GM23338 (cell line): Measurements from ENCODE around the gene TOP2A. TPM values are rescaled to one million over a fixed set of nuclear protein-coding genes. Genes with fewer than 3 reads are reported as not detected.

Experiments used
- ATAC-seq: fragments of 200-7000 bp; cut with Tn5 transposase; 3 replicates; pipeline ENCODE4 v1.9.1; 2020
- DNase-seq: peaks from one replicate; pipeline ENCODE4 v3.0.0-alpha.2; 2015; ENCODE audit warnings: low spot score
- H2AFZ ChIP-seq: fragments of 200-600 bp; sonication (generic); 2 replicates; pipeline ENCODE4 v1.8.0; 2016; ENCODE audit warnings: antibody characterized with exemption, mild to moderate bottlenecking, moderate library complexity
- H3F3A ChIP-seq: fragments of 200-600 bp; sonication (generic); replicated peaks from 2 replicates; pipeline ENCODE4 v1.8.0; 2017; ENCODE audit warnings: antibody characterized with exemption, mixed run types, low read depth
- H3K27ac ChIP-seq: fragments of 200-600 bp; sonication (generic); 2 replicates; pipeline ENCODE4 v1.6.1; 2016; ENCODE audit warnings: low read depth
- H3K27me3 ChIP-seq: fragments of 200-600 bp; sonication (generic); 2 replicates; pipeline ENCODE4 v1.8.0; 2016; ENCODE audit warnings: mild to moderate bottlenecking, mixed run types, moderate library complexity; ENCODE audit not compliant: insufficient read depth
- H3K36me3 ChIP-seq: fragments of 200-600 bp; sonication (generic); 2 replicates; pipeline ENCODE4 v1.8.0; 2016; ENCODE audit warnings: mild to moderate bottlenecking; ENCODE audit not compliant: insufficient read depth
- H3K4me1 ChIP-seq: fragments of 200-600 bp; sonication (generic); 2 replicates; pipeline ENCODE4 v1.8.0; 2016; ENCODE audit warnings: mild to moderate bottlenecking, moderate library complexity; ENCODE audit not compliant: insufficient read depth
- H3K4me2 ChIP-seq: fragments of 200-600 bp; sonication (generic); 2 replicates; pipeline ENCODE4 v1.7.1; 2017; ENCODE audit warnings: mixed run types
- H3K4me3 ChIP-seq: fragments of 200-600 bp; sonication (generic); 2 replicates; pipeline ENCODE4 v1.6.1; 2016; ENCODE audit warnings: mixed run types
- H3K79me2 ChIP-seq: fragments of 200-600 bp; sonication (generic); replicated peaks from 2 replicates; pipeline ENCODE4 v1.8.0; 2017; ENCODE audit warnings: mild to moderate bottlenecking; ENCODE audit not compliant: insufficient read depth
- H3K9me2 ChIP-seq: fragments of 200-600 bp; sonication (generic); 2 replicates; pipeline ENCODE4 v1.8.0; 2017; ENCODE audit not compliant: insufficient read depth
- H4K20me1 ChIP-seq: fragments of 200-600 bp; sonication (generic); replicated peaks from 2 replicates; pipeline ENCODE4 v1.8.0; 2017; ENCODE audit warnings: mild to moderate bottlenecking; ENCODE audit not compliant: insufficient read depth
- H3K27ac Mint-ChIP-seq: 2 replicates; pipeline ENCODE4 v1.8.0; 2020; ENCODE audit warnings: inconsistent platforms, mild to moderate bottlenecking, moderate library complexity, mixed read lengths
- H3K27me3 Mint-ChIP-seq: 3 replicates; pipeline ENCODE4 v1.8.0; 2022; ENCODE audit warnings: low read depth, mild to moderate bottlenecking, moderate library complexity, mixed read lengths, inconsistent platforms; ENCODE audit not compliant: insufficient read depth, poor library complexity
- H3K36me3 Mint-ChIP-seq: 3 replicates; pipeline ENCODE4 v1.8.0; 2021; ENCODE audit warnings: low read depth, mild to moderate bottlenecking, inconsistent platforms, moderate library complexity, mixed read lengths
- H3K4me1 Mint-ChIP-seq: 3 replicates; pipeline ENCODE4 v1.8.0; 2020; ENCODE audit warnings: mild to moderate bottlenecking, inconsistent platforms, mixed read lengths
- H3K4me3 Mint-ChIP-seq: 3 replicates; pipeline ENCODE4 v1.8.0; 2021; ENCODE audit warnings: moderate library complexity, mild to moderate bottlenecking, inconsistent platforms, mixed read lengths
- H3K9me3 Mint-ChIP-seq: 3 replicates; pipeline ENCODE4 v1.8.0; 2020; ENCODE audit warnings: moderate library complexity, mild to moderate bottlenecking, inconsistent platforms, mixed read lengths
- CREB1 ChIP-seq: fragments of 250-450 bp; sonication (Bioruptor Pico); IDR thresholded peaks from 2 replicates; pipeline ENCODE4 v1.5.0; 2020; ENCODE audit warnings: low read depth, mild to moderate bottlenecking, moderate library complexity
- EZH2 ChIP-seq: fragments of 200-600 bp; sonication (generic); IDR thresholded peaks from one replicate; pipeline ENCODE4 v1.8.0; 2017; ENCODE audit warnings: antibody characterized with exemption, mild to moderate bottlenecking, low read depth; ENCODE audit not compliant: unreplicated experiment
- EZH2phosphoT487 ChIP-seq: fragments of 200-600 bp; sonication (generic); IDR thresholded peaks from one replicate; pipeline ENCODE4 v1.8.1; 2018; ENCODE audit warnings: antibody characterized with exemption; ENCODE audit not compliant: unreplicated experiment
- JUNB ChIP-seq: IDR thresholded peaks from one replicate; pipeline ENCODE4 v1.6.1; 2016; ENCODE audit warnings: antibody characterized with exemption; ENCODE audit not compliant: unreplicated experiment
- NANOG ChIP-seq: IDR thresholded peaks from 2 replicates; pipeline ENCODE4 v1.6.1; 2016; ENCODE audit warnings: antibody characterized with exemption, borderline replicate concordance
- POLR2AphosphoS5 ChIP-seq: IDR thresholded peaks from 2 replicates; pipeline ENCODE4 v1.6.1; 2016; ENCODE audit warnings: antibody characterized with exemption, low read depth
- STAT1 ChIP-seq: IDR thresholded peaks from one replicate; pipeline ENCODE4 v1.6.1; 2016; ENCODE audit warnings: antibody characterized with exemption; ENCODE audit not compliant: unreplicated experiment
- ZNF114 ChIP-seq: fragments of 250-450 bp; sonication (Bioruptor Pico); IDR thresholded peaks from 2 replicates; pipeline ENCODE4 v1.5.0; 2020; ENCODE audit warnings: mild to moderate bottlenecking, moderate library complexity
- ZNF331 ChIP-seq: fragments of 250-450 bp; sonication (Bioruptor Pico); IDR thresholded peaks from 2 replicates; pipeline ENCODE4 v1.5.0; 2020; ENCODE audit warnings: low read depth, mild to moderate bottlenecking, moderate library complexity
- polyA plus RNA-seq: library from polyadenylated mRNA; unstranded; fragments of >200 nt; fragmentation: Nextera tagmentation; extraction: Ambion mirVana; gene quantifications from 2 replicates; pipeline ENCODE4 v1.2.1, GENCODE V29; 2016
- total RNA-seq: library from RNA; depleted of rRNA; stranded (reverse); fragments of >200 nt; shearing (Covaris generic); gene quantifications from 2 replicates; pipeline ENCODE4 v1.2.3, GENCODE V29; 2014
- TF ChIP-seq, protein P1 (sequence below): IDR thresholded peaks from one replicate; pipeline ENCODE4 v1.6.1; 2018; ENCODE audit warnings: antibody characterized with exemption; ENCODE audit not compliant: unreplicated experiment
- TF ChIP-seq, protein P2 (sequence below), 2 experiments: fragments of 200-600 bp in 1 of 2; sonication (generic) in 1 of 2; conservative IDR thresholded peaks; 2 replicates each; pipeline versions ENCODE4 v1.5.1 to v1.6.1; 2016 to 2017; ENCODE audit warnings: antibody characterized with exemption in 2 of 2, low read depth in 2 of 2, mild to moderate bottlenecking in 2 of 2, moderate library complexity in 1 of 2
- TF ChIP-seq, protein P3 (sequence below): fragments of 250-450 bp; sonication (Bioruptor Pico); IDR thresholded peaks from 2 replicates; pipeline ENCODE4 v1.5.0; 2020; ENCODE audit warnings: mild to moderate bottlenecking, moderate library complexity
- TF ChIP-seq, protein P4 (sequence below): IDR thresholded peaks from 2 replicates; pipeline ENCODE4 v1.6.1; 2016; ENCODE audit warnings: antibody characterized with exemption

TOP2A gene
- total and polyA plus RNA-seq, 2 experiments from 2014 or later = 263 to 442 TPM

DNA sequence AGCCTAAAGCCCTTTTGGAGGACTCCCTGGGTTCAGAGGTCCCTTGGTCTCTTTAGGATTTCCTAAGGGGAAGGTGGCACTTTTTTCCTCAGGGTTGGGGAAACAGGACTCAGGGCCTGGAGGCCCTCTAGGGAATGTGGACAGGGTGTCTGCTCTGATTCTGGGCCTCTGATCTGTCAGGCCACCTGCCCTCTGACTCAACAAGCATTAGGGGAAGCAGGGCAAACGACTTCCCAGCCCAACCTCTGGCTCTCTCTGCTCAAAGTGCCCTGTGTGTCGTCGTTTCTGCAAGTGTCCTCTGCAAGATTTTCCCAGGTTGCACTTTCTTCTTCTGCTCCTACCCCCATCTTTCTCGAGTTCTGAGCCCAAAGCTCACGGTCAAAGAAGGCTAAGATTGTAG lies 18.9 kb upstream of the TOP2A start:
- ATAC-seq = no peak
- Mint-ChIP-seq H3K27me3 (peaks cover 11% of the 10 kb centered on the region), H3K9me3 (no peaks in the 10 kb centered on the region), H3K4me1 (peaks cover 8% of the 10 kb centered on the region), H3K27ac (no peak overlapping the region), H3K4me3 (no peak overlapping the region), H3K36me3 (no peaks in the 10 kb centered on the region)
- no peaks in the 10 kb centered on the region for H3F3A ChIP-seq
- no peak overlapping the region for H3K4me3 ChIP-seq
- H4K20me1 ChIP-seq = no peaks in the 10 kb centered on the region
- H3K27ac ChIP-seq = no peak overlapping the region
- peaks cover 5% of the 10 kb centered on the region; the same call in 1 of the 2 replicates for H3K4me1 ChIP-seq
- no peak overlapping the region for H3K4me2 ChIP-seq
- H3K79me2 ChIP-seq = no peaks in the 10 kb centered on the region
- no peak for DNase-seq
- no peak for TF ChIP-seq EZH2phosphoT487
- TF ChIP-seq, protein P1, sequence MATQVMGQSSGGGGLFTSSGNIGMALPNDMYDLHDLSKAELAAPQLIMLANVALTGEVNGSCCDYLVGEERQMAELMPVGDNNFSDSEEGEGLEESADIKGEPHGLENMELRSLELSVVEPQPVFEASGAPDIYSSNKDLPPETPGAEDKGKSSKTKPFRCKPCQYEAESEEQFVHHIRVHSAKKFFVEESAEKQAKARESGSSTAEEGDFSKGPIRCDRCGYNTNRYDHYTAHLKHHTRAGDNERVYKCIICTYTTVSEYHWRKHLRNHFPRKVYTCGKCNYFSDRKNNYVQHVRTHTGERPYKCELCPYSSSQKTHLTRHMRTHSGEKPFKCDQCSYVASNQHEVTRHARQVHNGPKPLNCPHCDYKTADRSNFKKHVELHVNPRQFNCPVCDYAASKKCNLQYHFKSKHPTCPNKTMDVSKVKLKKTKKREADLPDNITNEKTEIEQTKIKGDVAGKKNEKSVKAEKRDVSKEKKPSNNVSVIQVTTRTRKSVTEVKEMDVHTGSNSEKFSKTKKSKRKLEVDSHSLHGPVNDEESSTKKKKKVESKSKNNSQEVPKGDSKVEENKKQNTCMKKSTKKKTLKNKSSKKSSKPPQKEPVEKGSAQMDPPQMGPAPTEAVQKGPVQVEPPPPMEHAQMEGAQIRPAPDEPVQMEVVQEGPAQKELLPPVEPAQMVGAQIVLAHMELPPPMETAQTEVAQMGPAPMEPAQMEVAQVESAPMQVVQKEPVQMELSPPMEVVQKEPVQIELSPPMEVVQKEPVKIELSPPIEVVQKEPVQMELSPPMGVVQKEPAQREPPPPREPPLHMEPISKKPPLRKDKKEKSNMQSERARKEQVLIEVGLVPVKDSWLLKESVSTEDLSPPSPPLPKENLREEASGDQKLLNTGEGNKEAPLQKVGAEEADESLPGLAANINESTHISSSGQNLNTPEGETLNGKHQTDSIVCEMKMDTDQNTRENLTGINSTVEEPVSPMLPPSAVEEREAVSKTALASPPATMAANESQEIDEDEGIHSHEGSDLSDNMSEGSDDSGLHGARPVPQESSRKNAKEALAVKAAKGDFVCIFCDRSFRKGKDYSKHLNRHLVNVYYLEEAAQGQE = no peak
- TF ChIP-seq CREB1 (CRISPR knock-in tag) = no peak
- TF ChIP-seq JUNB = no peak
- TF ChIP-seq, protein P2, sequence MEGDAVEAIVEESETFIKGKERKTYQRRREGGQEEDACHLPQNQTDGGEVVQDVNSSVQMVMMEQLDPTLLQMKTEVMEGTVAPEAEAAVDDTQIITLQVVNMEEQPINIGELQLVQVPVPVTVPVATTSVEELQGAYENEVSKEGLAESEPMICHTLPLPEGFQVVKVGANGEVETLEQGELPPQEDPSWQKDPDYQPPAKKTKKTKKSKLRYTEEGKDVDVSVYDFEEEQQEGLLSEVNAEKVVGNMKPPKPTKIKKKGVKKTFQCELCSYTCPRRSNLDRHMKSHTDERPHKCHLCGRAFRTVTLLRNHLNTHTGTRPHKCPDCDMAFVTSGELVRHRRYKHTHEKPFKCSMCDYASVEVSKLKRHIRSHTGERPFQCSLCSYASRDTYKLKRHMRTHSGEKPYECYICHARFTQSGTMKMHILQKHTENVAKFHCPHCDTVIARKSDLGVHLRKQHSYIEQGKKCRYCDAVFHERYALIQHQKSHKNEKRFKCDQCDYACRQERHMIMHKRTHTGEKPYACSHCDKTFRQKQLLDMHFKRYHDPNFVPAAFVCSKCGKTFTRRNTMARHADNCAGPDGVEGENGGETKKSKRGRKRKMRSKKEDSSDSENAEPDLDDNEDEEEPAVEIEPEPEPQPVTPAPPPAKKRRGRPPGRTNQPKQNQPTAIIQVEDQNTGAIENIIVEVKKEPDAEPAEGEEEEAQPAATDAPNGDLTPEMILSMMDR (conservative IDR thresholded peaks at IDR 0.05; ENCODE audit: low read depth in 2 of 2) = no peak
- TF ChIP-seq ZNF331 (CRISPR knock-in tag) = no peak
- TF ChIP-seq STAT1 = no peak
- TF ChIP-seq, protein P3, sequence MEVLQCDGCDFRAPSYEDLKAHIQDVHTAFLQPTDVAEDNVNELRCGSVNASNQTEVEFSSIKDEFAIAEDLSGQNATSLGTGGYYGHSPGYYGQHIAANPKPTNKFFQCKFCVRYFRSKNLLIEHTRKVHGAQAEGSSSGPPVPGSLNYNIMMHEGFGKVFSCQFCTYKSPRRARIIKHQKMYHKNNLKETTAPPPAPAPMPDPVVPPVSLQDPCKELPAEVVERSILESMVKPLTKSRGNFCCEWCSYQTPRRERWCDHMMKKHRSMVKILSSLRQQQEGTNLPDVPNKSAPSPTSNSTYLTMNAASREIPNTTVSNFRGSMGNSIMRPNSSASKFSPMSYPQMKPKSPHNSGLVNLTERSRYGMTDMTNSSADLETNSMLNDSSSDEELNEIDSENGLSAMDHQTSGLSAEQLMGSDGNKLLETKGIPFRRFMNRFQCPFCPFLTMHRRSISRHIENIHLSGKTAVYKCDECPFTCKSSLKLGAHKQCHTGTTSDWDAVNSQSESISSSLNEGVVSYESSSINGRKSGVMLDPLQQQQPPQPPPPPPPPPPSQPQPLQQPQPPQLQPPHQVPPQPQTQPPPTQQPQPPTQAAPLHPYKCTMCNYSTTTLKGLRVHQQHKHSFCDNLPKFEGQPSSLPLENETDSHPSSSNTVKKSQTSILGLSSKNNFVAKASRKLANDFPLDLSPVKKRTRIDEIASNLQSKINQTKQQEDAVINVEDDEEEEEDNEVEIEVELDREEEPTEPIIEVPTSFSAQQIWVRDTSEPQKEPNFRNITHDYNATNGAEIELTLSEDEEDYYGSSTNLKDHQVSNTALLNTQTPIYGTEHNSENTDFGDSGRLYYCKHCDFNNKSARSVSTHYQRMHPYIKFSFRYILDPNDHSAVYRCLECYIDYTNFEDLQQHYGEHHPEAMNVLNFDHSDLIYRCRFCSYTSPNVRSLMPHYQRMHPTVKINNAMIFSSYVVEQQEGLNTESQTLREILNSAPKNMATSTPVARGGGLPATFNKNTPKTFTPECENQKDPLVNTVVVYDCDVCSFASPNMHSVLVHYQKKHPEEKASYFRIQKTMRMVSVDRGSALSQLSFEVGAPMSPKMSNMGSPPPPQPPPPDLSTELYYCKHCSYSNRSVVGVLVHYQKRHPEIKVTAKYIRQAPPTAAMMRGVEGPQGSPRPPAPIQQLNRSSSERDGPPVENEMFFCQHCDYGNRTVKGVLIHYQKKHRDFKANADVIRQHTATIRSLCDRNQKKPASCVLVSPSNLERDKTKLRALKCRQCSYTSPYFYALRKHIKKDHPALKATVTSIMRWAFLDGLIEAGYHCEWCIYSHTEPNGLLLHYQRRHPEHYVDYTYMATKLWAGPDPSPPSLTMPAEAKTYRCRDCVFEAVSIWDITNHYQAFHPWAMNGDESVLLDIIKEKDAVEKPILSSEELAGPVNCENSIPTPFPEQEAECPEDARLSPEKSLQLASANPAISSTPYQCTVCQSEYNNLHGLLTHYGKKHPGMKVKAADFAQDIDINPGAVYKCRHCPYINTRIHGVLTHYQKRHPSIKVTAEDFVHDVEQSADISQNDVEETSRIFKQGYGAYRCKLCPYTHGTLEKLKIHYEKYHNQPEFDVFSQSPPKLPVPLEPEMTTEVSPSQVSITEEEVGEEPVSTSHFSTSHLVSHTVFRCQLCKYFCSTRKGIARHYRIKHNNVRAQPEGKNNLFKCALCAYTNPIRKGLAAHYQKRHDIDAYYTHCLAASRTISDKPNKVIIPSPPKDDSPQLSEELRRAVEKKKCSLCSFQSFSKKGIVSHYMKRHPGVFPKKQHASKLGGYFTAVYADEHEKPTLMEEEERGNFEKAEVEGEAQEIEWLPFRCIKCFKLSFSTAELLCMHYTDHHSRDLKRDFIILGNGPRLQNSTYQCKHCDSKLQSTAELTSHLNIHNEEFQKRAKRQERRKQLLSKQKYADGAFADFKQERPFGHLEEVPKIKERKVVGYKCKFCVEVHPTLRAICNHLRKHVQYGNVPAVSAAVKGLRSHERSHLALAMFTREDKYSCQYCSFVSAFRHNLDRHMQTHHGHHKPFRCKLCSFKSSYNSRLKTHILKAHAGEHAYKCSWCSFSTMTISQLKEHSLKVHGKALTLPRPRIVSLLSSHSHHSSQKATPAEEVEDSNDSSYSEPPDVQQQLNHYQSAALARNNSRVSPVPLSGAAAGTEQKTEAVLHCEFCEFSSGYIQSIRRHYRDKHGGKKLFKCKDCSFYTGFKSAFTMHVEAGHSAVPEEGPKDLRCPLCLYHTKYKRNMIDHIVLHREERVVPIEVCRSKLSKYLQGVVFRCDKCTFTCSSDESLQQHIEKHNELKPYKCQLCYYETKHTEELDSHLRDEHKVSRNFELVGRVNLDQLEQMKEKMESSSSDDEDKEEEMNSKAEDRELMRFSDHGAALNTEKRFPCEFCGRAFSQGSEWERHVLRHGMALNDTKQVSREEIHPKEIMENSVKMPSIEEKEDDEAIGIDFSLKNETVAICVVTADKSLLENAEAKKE = no peak
- no peak for TF ChIP-seq EZH2
- no peak for TF ChIP-seq POLR2AphosphoS5
- TF ChIP-seq ZNF114 (CRISPR knock-in tag) = no peak
- TF ChIP-seq, protein P4, sequence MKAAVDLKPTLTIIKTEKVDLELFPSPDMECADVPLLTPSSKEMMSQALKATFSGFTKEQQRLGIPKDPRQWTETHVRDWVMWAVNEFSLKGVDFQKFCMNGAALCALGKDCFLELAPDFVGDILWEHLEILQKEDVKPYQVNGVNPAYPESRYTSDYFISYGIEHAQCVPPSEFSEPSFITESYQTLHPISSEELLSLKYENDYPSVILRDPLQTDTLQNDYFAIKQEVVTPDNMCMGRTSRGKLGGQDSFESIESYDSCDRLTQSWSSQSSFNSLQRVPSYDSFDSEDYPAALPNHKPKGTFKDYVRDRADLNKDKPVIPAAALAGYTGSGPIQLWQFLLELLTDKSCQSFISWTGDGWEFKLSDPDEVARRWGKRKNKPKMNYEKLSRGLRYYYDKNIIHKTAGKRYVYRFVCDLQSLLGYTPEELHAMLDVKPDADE = no peak
- TF ChIP-seq NANOG = no peak
- no peaks in the 10 kb centered on the region for H3K27me3 ChIP-seq
- H3K36me3 ChIP-seq = no peaks in the 10 kb centered on the region
- H3K9me2 ChIP-seq = no peaks in the 10 kb centered on the region
- H2AFZ ChIP-seq = no peak overlapping the region
